C4-2B (cell line): ENCODE data around the gene GPR107.
A peak's percentile ranks its signal among the peaks of the same experiment; 100 is the strongest.

Experiments used
- H3K27ac ChIP-seq: fragments of 450-650 bp; 2 replicates; pipeline ENCODE4 v1.5.1; 2017
- CTCF ChIP-seq: fragments of 450-650 bp; conservative IDR thresholded peaks from 2 replicates; pipeline ENCODE4 v1.5.1; 2017; ENCODE audit warnings: mild to moderate bottlenecking
- ZFX ChIP-seq: fragments of 450-650 bp; IDR thresholded peaks from 2 replicates; pipeline ENCODE4 v1.6.1; 2017

The GPR107 gene

GRCh38 chr9:130050462-130050861 is 3.2 kb upstream of the GPR107 start:
- peak overlapping the region; percentile 79 for H3K27ac ChIP-seq
- TF ChIP-seq CTCF (no peak), ZFX (no peak)

DNA sequence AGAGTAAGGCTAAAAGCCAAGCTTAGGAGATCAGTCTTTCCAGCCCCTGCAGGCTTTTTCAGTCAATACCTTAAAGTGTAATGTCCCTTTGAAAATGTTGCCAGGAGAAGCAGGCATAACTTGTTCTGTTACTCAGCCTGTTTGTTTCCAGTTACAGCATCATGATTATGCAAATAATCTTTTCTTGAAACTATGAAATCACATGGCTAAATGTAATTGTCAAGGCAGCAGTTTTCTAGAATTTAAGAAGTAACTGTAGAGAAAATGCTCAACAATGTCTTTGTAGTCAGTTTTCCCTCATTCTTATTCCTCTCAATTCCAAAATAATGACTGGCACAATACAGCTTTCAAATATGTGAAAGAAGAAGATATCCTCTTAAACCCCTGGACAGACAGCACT is 1.9 kb upstream of the GPR107 start:
- H3K27ac ChIP-seq: peak overlapping the region; percentile 96
- no peak for TF ChIP-seq ZFX

DNA sequence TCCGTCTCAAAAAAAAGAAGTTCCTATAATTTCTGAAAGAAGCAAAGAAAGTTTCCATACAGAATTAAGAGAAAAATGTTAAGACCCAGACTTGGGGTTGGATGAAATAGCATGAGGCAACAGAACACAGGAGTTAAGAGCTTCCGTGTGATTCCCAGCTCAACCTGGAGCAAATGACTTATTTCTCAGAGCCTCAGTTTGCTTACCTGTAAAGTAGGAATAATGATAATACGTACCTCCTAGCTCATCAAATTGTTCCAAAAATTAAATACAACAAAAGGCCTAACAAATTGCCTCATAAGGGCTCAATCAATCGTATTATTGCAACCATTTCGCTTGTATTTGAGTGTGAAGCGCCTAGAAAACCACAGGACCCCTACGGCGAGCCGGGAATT is 600 bp upstream of the GPR107 start:
- H3K27ac ChIP-seq: peak overlapping the region; percentile 96
- TF ChIP-seq ZFX: no peak
- TF ChIP-seq CTCF: no peak

- peak overlapping the region; percentile 96 for H3K27ac ChIP-seq
- TF ChIP-seq CTCF (no peak), ZFX (no peak)
Observed at GRCh38 chr9:130054325-130054786, 650 bp downstream of the GPR107 start.

DNA sequence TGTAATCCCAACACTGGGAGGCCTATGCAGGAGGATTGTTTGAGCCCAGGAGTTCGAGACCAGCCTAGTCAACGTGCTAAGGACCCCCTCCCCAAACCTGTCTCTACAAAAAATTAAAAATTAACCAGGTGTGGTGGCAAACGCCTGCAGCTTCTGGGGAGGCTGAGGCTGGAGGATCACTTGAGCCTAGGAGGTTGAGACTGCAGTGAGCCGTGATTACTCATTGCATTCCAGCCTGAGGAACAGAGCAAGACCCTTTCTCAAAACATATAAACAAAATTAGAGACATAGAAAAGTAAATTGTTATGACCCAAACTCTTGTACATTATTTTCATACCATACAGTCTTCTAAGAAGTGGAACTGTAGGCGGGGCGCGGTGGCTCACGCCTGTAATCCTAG is 1.1 kb downstream of the GPR107 start:
- H3K27ac ChIP-seq: peak overlapping the region; percentile 96
- TF ChIP-seq ZFX (no peak), CTCF (no peak)

DNA sequence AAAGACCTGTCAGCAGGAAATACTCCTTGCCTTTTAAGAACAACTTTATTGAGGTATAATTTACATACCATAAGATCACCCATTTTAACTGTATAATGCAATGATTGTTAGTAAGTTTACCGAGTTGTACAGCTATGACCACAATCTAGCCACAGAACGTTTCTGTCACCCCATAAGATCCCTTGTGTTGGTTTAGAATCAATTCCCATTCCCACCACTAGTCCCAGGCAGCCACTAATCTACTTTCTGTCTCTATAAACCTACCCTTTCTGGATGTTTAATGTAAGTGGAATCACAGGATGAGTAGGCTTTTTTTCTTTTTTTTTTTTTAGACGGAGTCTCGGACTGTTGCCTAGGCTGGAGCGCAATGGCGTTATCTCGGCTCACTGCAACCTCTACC is 4.4 kb downstream of the GPR107 start:
- H3K27ac ChIP-seq: no peak overlapping the region
- no peak; the same call in 1 of the 2 replicates for TF ChIP-seq CTCF
- no peak for TF ChIP-seq ZFX

- TF ChIP-seq CTCF: no peak
- TF ChIP-seq ZFX: no peak
- H3K27ac ChIP-seq: no peak overlapping the region
Observed at GRCh38 chr9:130058887-130059286, 5.2 kb downstream of the GPR107 start.

GRCh38 chr9:130060296-130060695 is 6.6 kb downstream of the GPR107 start:
- TF ChIP-seq ZFX: no peak
- TF ChIP-seq CTCF: no peak
- H3K27ac ChIP-seq: no peak overlapping the region
